Lung microvascular endothelial cell (primary cell): ENCODE results near the gene DNAAF2. TPM values are rescaled to one million over a fixed set of nuclear protein-coding genes. Genes with fewer than 3 reads are reported as not detected.

ENCODE experiments used
- DNase-seq, 2 donors: peaks; one replicate each; pipeline versions ENCODE4 v3.0.0 to v3.0.0-alpha.2; 2010; ENCODE audit warnings: low read depth in 2 of 2
- total RNA-seq: library from RNA; depleted of rRNA; stranded (reverse); fragments of >200 nt; gene quantifications from 2 replicates; pipeline ENCODE4 v1.2.1, GENCODE V29; 2014

Gene DNAAF2
- total RNA-seq, 1 donor from 2014 or later, result 8.7 TPM

DNA sequence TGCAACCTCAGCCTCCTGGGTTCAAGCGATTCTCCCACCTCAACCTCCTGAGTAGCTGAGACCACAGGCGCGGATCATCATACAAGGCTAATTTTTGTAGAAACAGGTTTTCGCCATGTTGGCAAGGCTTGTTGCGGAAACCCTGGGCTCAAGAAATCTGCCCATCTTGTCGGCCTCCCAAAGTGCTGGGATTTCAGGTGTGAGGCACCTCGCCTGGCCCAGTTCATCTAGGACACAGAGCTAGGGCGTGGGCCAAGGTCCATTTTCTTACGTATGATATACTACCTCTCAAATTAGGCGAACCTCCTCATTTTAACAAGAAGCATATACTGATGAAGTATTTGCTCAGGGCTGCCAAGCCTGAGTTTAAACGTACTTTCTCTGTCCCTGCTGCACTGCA, 51.0 kb downstream of the DNAAF2 start:
- no peak for DNase-seq

DNA sequence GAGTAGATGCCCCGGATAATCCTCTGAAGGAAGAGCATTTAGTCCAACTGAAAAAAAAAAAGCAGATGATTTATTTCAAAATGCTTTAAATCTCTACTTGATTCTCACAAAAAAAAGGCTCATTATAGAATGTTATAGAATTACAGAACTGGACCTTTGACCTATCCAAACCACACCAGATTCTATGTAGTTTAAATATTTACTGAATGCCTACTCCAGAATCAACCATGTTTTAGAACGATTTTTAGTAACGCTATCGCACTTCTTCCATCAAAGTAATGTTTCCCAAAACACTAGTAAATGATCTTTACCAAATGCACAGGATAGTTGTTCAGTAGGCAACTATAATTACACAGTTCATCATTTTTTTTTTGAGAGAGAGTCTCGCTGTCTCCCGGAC, 51.4 kb downstream of the DNAAF2 start:
- DNase-seq, result no peak

DNA sequence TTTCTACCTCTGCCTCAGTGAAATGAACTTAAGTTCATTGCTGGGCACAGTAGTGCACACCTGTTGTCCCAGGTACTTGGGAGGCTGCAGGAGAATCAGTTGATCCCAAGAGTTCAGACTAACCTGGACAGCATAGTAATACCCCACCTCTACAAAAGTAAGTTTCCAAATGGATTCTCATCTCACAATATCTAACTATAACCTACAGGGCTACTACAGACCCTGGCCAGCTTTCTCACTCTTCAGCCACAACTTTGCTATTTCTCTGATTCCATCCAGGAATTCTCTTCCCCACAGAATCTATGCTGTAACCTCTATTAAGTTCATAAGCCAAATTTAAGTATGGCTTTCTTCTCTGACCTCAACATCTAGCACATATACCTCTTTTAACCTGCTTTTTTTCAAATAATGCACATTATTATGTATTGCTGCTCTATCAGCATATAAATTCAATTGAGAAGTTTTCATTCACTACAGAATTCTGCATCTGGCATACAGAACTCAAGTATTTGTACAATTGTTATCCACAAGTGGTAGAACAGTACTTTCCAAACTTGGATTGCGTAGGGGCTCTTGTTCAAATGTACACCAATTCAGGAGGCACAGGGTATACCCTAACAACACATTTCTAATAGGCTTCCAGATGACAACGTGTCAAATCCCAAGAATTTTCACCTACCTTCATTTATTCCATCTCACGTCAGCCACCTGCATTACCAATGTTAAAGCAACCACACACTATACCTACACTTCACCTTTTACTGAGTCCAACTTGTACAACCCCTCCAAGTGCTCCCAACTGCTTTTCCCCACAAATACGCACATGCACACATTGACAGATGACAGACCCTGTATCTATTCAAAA, 52.7 kb downstream of the DNAAF2 start:
- DNase-seq, result no peak

DNA sequence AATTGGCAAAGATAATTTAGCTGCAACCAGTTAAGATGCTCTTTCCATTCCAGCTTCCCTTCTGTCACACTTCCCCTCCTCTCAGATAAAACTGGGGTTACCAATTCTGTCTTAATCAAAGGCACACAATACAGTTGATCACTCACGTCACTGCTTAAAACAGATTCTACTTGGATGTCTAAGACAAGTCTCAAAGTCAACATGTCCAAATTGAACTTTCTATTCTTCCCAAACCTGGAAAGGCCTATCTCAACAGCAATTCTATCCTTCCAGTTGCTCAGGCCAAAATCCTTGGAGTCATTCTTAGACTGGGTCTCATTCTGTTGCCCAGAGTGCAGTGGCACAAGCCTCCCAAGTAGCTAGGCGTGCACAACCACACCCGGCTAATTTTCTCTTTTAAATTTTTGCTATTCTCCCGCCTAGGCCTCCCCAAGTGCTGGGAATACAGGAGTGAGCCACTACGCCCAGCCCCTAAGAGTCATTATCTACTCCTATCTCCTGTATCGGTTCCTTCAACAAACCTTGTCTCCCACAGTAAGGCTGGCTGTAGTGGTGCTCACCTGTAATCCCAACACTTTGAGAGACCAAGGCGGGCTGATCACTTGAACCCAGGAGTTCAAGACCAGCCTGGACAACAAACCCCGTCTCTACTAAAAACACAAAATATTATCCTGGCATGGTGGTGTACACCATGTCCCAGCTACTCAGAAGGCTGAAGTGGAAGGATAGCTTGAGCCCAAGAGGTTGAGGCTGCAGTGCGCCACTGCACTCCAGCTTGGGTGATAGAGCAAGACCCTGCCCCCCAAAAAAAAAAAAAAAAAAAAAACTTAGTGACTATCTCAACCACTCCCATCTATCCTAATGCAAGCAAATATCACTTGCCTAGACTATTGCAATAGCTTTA, 53.6 kb downstream of the DNAAF2 start:
- DNase-seq, result no peak

DNA sequence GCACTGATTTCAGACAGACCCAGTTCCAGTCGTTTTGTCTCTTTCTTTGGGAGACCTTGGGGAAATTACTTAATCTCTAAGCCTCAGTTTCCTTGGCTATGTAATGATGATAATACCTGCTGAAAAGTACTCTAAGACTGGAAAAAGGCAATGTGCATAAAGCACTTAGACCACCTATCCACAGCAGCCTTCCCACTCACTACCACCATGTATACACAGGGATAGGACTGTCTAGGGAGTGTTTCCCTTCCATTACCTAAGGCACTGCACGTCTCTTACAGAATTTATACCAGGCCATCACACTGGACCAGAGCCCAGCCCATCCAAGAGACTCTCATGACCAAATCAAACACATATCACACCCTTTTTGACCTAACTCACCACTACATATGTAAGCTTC, 55.2 kb downstream of the DNAAF2 start:
- DNase-seq, result no peak

DNA sequence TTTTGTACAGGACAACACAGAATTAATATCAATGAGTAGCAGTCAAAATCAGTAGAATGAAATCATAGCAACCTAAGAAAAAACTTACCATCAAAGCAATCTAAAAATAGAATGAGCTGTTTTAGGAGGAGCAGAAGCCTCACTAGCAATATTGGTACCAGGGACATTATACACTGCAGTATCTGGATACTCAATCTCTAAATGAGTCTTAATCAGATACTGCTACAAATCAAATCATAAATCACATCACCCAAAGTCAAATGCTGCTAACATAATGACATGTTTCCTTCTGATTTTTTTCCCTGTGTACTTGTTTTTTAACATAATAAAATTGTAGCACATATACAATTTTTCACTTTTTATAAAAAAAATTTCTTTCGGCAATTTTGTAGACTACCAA, 56.9 kb downstream of the DNAAF2 start:
- DNase-seq, result no peak

Other genes starting within 250 kb of the DNAAF2 start
- 1,913 and 2,236 TPM in 2 replicates for gene RPS29, start 48.9 kb downstream of the DNAAF2 start, total RNA-seq
- gene LRR1, start 36.3 kb downstream of the DNAAF2 start, total RNA-seq, result 11.9 and 16.1 TPM in 2 replicates
- gene RPL36AL, start 14.6 kb downstream of the DNAAF2 start, total RNA-seq, result 240 and 248 TPM in 2 replicates
- gene MGAT2, start 14.4 kb downstream of the DNAAF2 start, total RNA-seq, result 53.0 and 69.0 TPM in 2 replicates
- gene POLE2, start 53.0 kb upstream of the DNAAF2 start, total RNA-seq, result 3.8 and 6.3 TPM in 2 replicates
- 0.87 and 3.8 TPM in 2 replicates for gene KLHDC1, start 57.9 kb upstream of the DNAAF2 start, total RNA-seq
- 63.0 and 85.7 TPM in 2 replicates for gene KLHDC2, start 132.9 kb upstream of the DNAAF2 start, total RNA-seq
- 38.8 and 54.6 TPM in 2 replicates for gene NEMF, start 217.5 kb upstream of the DNAAF2 start, total RNA-seq